K562 (cell line): ENCODE measurements around the gene LRP6. TPM values are rescaled to one million over a fixed set of nuclear protein-coding genes. Genes with fewer than 3 reads are reported as not detected.
A peak's percentile ranks its signal among the peaks of the same experiment; 100 is the strongest.

ENCODE experiments used
- ATAC-seq: fragments of 200-7000 bp; cut with Tn5 transposase; 3 replicates; pipeline ENCODE4 v1.9.1; 2020; ENCODE audit warnings: moderate library complexity
- BruUV-seq: library from RNA; stranded (reverse); fragments of 400-500 nt; replicated peaks from 2 replicates; lab custom pipeline; 2021; lab: Mats Ljungman, UMichigan
- CTCF ChIA-PET: fragments of 300-600 bp; formaldehyde crosslinking; extraction: SDS; loops from one replicate; lab custom pipeline; 2021; ENCODE audit warnings: low intra/inter-chr PET ratio; lab: Yijun Ruan, JAX
- POLR2A ChIA-PET: fragments of 300-600, 350-650 bp; sonication (Branson Sonifier 250); formaldehyde crosslinking; extraction: SDS; loops from one replicate; lab custom pipeline; 2021; ENCODE audit warnings: antibody characterized with exemption, inconsistent platforms; lab: Yijun Ruan, JAX
- DNase-seq, 4 experiments: peaks; one replicate each; pipeline versions ENCODE4 v3.0.0 to v3.0.0-alpha.2; 2011 to 2018; ENCODE audit warnings: low spot score in 3 of 4, mixed read lengths in 3 of 4; ENCODE audit errors: extremely low read depth in 1 of 4
- FAIRE-seq: peaks from 2 replicates; lab custom pipeline; 2011; peaks lifted over from hg19 to GRCh38; lab: Jason Lieb, UNC
- H2AFZ ChIP-seq: 2 replicates; pipeline ENCODE4 v1.6.0; 2011; ENCODE audit warnings: low read depth, low read length, control low read depth, inconsistent platforms
- H3K27ac ChIP-seq: fragments of 200-600 bp; 3 replicates; pipeline ENCODE4 v1.8.0; 2011; ENCODE audit warnings: low read depth, mild to moderate bottlenecking, control low read depth, inconsistent platforms, low read length, moderate library complexity, mixed read lengths; ENCODE audit errors: extremely low read depth
- H3K27me3 ChIP-seq, 2 experiments: fragments of 300-600 bp in 1 of 2; 2 replicates in 1 of 2; 3 replicates in 1 of 2; pipeline versions ENCODE4 v1.6.0 to v1.8.0; 2011; ENCODE audit warnings: inconsistent platforms in 2 of 2, low read length in 2 of 2, mild to moderate bottlenecking in 1 of 2, mixed read lengths in 1 of 2, moderate library complexity in 1 of 2; ENCODE audit not compliant: control insufficient read depth in 2 of 2, insufficient read depth in 2 of 2
- H3K36me3 ChIP-seq: fragments of 300-600 bp; 3 replicates; pipeline ENCODE4 v1.8.0; 2011; ENCODE audit warnings: mild to moderate bottlenecking, low read length, inconsistent platforms; ENCODE audit not compliant: control insufficient read depth, insufficient read depth
- H3K4me1 ChIP-seq, 2 experiments: fragments of 200-600 bp in 1 of 2; replicated peaks in 1 of 2; 2 replicates in 1 of 2; 3 replicates in 1 of 2; pipeline versions ENCODE4 v1.5.1 to v1.8.0; 2011; ENCODE audit warnings: inconsistent platforms in 2 of 2, low read length in 2 of 2, mild to moderate bottlenecking in 1 of 2, mixed read lengths in 1 of 2, moderate library complexity in 1 of 2; ENCODE audit not compliant: control insufficient read depth in 2 of 2, insufficient read depth in 2 of 2
- H3K4me2 ChIP-seq: 2 replicates; pipeline ENCODE4 v1.6.1; 2011; ENCODE audit warnings: low read length, control low read depth, inconsistent platforms, mixed read lengths; ENCODE audit not compliant: insufficient read depth
- H3K4me3 ChIP-seq: fragments of 200-600 bp; sonication (generic), shearing (Covaris generic); 2 replicates; pipeline ENCODE4 v1.5.1; 2016; ENCODE audit warnings: control low read depth, inconsistent platforms
- H3K79me2 ChIP-seq: fragments of 200-600 bp; 3 replicates; pipeline ENCODE4 v1.8.0; 2011; ENCODE audit warnings: low read length, inconsistent platforms; ENCODE audit not compliant: control insufficient read depth, insufficient read depth
- H3K9ac ChIP-seq, 2 experiments: 2 replicates each; pipeline versions ENCODE4 v1.6.0 to v1.6.1; 2011; ENCODE audit warnings: low read depth in 2 of 2, low read length in 2 of 2, control low read depth in 1 of 2, inconsistent platforms in 1 of 2, mild to moderate bottlenecking in 1 of 2, mixed read lengths in 1 of 2; ENCODE audit not compliant: insufficient read depth in 1 of 2
- H3K9me1 ChIP-seq: one replicate; pipeline ENCODE4 v1.6.0; 2011; ENCODE audit warnings: inconsistent platforms, mild to moderate bottlenecking, low read length, moderate library complexity; ENCODE audit not compliant: control insufficient read depth, insufficient read depth
- H3K9me3 ChIP-seq: replicated peaks from 2 replicates; pipeline ENCODE4 v1.5.1; 2011; ENCODE audit warnings: low read depth, low read length, inconsistent platforms; ENCODE audit not compliant: control insufficient read depth, insufficient read depth
- H4K20me1 ChIP-seq: replicated peaks from 2 replicates; pipeline ENCODE4 v1.6.1; 2011; ENCODE audit warnings: low read length, inconsistent platforms, mixed read lengths; ENCODE audit not compliant: control insufficient read depth, insufficient read depth
- ESRRA ChIP-seq: fragments of 450-650 bp; IDR thresholded peaks from 2 replicates; pipeline ENCODE4 v1.6.1; 2014; ENCODE audit warnings: low read depth, mild to moderate bottlenecking, moderate library complexity, borderline replicate concordance
- ETV1 ChIP-seq: fragments of 450-650 bp; conservative IDR thresholded peaks from 2 replicates; pipeline ENCODE4 v1.6.1; 2016; ENCODE audit warnings: missing genetic modification characterization, control low read depth, low read depth, missing compliant biosample characterization
- GABPA ChIP-seq: fragments of 200-800 bp; sonication (Bioruptor generic); conservative IDR thresholded peaks from 2 replicates; pipeline ENCODE4 v1.6.1; 2016; ENCODE audit warnings: low read depth, missing genetic modification characterization, missing compliant biosample characterization
- KHSRP ChIP-seq: fragments of 450-650 bp; IDR thresholded peaks from 2 replicates; pipeline ENCODE4 v1.6.1; 2017
- POLR2G ChIP-seq: fragments of 200-400 bp; formaldehyde crosslinking; IDR thresholded peaks from 2 replicates; pipeline ENCODE4 v1.6.1; 2017; ENCODE audit warnings: low read depth, mild to moderate bottlenecking, antibody characterized with exemption, low read length, moderate library complexity
- RBM15 ChIP-seq: fragments of 200-400 bp; formaldehyde crosslinking; IDR thresholded peaks from 2 replicates; pipeline ENCODE4 v1.6.1; 2018; ENCODE audit warnings: mild to moderate bottlenecking, low read length, moderate library complexity; ENCODE audit not compliant: insufficient read depth
- RBM17 ChIP-seq: fragments of 200-400 bp; formaldehyde crosslinking; IDR thresholded peaks from 2 replicates; pipeline ENCODE4 v1.6.1; 2017; ENCODE audit warnings: low read depth, mild to moderate bottlenecking, low read length, borderline replicate concordance
- RBM34 ChIP-seq: fragments of 200-400 bp; formaldehyde crosslinking; IDR thresholded peaks from 2 replicates; pipeline ENCODE4 v1.6.1; 2018; ENCODE audit warnings: low read length, borderline replicate concordance; ENCODE audit not compliant: insufficient read depth
- TGIF2 ChIP-seq: sonication (generic); formaldehyde crosslinking; IDR thresholded peaks from 2 replicates; pipeline ENCODE4 v1.8.1; 2022; ENCODE audit warnings: mild to moderate bottlenecking, missing genetic modification reagents, moderate library complexity
- ZNF3 ChIP-seq: fragments of 250-450 bp; sonication (Bioruptor Pico); IDR thresholded peaks from 2 replicates; pipeline ENCODE4 v1.5.0; 2021; ENCODE audit warnings: mild to moderate bottlenecking, moderate library complexity
- ZSCAN29 ChIP-seq: fragments of 450-650 bp; IDR thresholded peaks from 2 replicates; pipeline ENCODE4 v1.6.1; 2017
- ZSCAN32 ChIP-seq: fragments of 450-650 bp; formaldehyde crosslinking; IDR thresholded peaks from 2 replicates; pipeline ENCODE4 v1.4.0; 2020; ENCODE audit warnings: mild to moderate bottlenecking, moderate library complexity
- WGBS: fragments of 100-300 bp; shearing (Covaris generic); methylation state at CpG from one replicate; pipeline ENCODE4 v1.1.6; 2016; ENCODE audit warnings: low coverage, mixed read lengths; ENCODE audit not compliant: insufficient coverage; ENCODE audit errors: missing lambda C conversion rate; 5-methylcytosine and 5-hydroxymethylcytosine counted together
- in situ Hi-C: fragments of 300-500 bp; cut with MboI; formaldehyde crosslinking; loops from 4 replicates; pipeline ENCODE4 v1.15.0; 2018; ENCODE audit warnings: inconsistent platforms, mixed read lengths
- intact Hi-C: fragments of 100-400 bp; cut with micrococcal nuclease; formaldehyde crosslinking; loops from 2 replicates; pipeline ENCODE4 v1.14.2; 2022
- polyA plus RNA-seq, 8 experiments: library from polyadenylated mRNA; depleted of rRNA in 4 of 8; stranded (reverse) in 5 of 8; unstranded in 3 of 8; fragments of >200 nt; fragmentation: Nextera tagmentation in 2 of 8; fragmentation: Illumina TruSeq in 1 of 8; extraction: Ambion mirVana in 2 of 8; extraction: Trizol in 1 of 8; gene quantifications; 2 replicates each; pipeline versions ENCODE4 v1.2.1 to v1.2.3, GENCODE V29; 2011 to 2014; ENCODE audit warnings: inconsistent platforms in 1 of 8, missing spikeins in 1 of 8
- total RNA-seq, 7 experiments: library from RNA; depleted of rRNA in 6 of 7; stranded (reverse); fragments of >200 nt in 6 of 7; fragmentation: Illumina TruSeq in 2 of 7; extraction: Trizol in 2 of 7; gene quantifications; 2 replicates each; pipeline versions ENCODE4 v1.2.1 to v1.2.3, GENCODE V29; 2011 to 2021; ENCODE audit warnings: low replicate concordance in 1 of 7
- TF ChIP-seq, protein P1 (sequence below): sonication (generic); formaldehyde crosslinking; IDR thresholded peaks from 2 replicates; pipeline ENCODE4 v1.8.0; 2022; ENCODE audit warnings: mild to moderate bottlenecking, low read depth, missing genetic modification reagents
- TF ChIP-seq, protein P2 (sequence below), 2 experiments: IDR thresholded peaks in 1 of 2; conservative IDR thresholded peaks in 1 of 2; 2 replicates each; pipeline ENCODE4 v1.6.1; 2016; ENCODE audit warnings: low read depth in 2 of 2, mild to moderate bottlenecking in 1 of 2, missing compliant biosample characterization in 1 of 2, missing genetic modification characterization in 1 of 2, moderate library complexity in 1 of 2

LRP6 gene
- total and polyA plus RNA-seq, 9 of the 15 experiments (the other 6 are each of a cell fraction or from before 2014, with no cell fraction given): 3.0 to 17.0 (median 10.8) TPM

DNA sequence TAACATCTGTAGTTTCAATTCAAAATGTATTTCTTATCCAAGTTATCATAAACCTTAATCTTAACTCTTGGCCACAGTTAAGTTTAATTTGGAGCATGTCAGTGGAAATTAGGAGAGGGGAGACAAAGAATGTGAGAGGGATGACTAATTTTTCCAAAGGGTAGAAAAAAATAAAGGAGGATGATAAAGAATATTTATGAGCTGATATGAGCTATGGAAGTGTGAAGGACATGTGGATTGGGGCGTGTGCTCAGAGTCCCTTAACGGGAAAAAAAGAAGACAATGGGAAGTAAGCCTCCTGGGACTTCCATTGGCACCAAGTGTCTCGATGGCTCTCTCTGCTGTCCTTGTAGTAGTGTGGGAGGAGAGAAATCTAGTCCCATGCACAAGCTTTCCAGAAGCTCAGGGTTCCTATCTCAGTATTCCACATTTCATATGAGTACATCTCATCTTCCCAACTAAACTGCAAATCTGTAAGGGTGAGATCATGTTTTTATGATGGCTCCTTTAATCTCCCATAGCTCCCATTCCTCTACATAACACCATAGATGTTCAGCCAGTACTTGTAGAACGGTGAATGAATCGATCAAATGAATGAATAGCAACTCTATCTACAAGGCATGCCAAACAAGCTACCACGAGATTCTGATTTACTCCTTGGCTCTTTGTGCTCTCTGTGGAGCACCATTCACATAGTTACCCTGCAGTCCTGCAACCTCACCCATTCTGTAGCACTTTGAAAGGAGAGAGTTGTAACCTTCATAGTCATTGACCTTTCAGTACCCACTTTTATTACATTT is 168.8 kb downstream of the LRP6 start (continued):
- TF ChIP-seq RBM15 (no peak), RBM34 (no peak), KHSRP (no peak), RBM17 (no peak), TGIF2 (no peak), ZSCAN29 (no peak), ZNF3 (no peak)
- TF ChIP-seq, protein P1, sequence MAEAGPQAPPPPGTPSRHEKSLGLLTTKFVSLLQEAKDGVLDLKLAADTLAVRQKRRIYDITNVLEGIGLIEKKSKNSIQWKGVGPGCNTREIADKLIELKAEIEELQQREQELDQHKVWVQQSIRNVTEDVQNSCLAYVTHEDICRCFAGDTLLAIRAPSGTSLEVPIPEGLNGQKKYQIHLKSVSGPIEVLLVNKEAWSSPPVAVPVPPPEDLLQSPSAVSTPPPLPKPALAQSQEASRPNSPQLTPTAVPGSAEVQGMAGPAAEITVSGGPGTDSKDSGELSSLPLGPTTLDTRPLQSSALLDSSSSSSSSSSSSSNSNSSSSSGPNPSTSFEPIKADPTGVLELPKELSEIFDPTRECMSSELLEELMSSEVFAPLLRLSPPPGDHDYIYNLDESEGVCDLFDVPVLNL (CRISPR knock-in tag): no peak
- TF ChIP-seq, all 486 proteins: peak for 0

DNA sequence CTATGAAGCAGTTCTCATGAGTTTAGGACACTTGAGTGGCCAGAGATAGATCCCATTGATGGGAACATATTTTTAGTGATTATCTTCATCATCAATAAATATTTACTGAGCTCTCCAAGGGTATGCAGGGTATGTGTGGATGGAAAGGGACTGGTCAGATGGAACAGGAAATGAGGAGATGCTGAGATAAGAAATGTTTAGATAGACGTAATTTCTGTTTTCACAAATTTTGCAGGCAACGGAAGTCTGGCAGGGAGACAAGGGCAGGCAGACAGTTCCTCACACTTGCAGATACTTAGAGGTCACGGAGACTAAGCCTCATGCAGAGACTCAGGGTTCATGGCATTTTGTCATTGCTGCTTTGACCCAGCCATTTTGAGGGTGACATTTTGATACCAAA is 171.8 kb downstream of the LRP6 start:
- Histone ChIP-seq H3K27me3 (no peaks in the 10 kb centered on the region), H3K79me2 (no peaks in the 10 kb centered on the region), H3K4me2 (no peak overlapping the region), H3K36me3 (no peaks in the 10 kb centered on the region), H3K4me3 (no peak overlapping the region), H3K27ac (no peak overlapping the region), H3K9me3 (no peaks in the 10 kb centered on the region), H4K20me1 (no peaks in the 10 kb centered on the region), H3K9ac (no peak overlapping the region), H3K4me1 (peaks cover 4 to 5% of the 10 kb centered on the region in 2 experiments; a peak in 3 of 5 replicates), H3K9me1 (no peaks in the 10 kb centered on the region), H2AFZ (no peak overlapping the region)
- CTCF ChIA-PET: no interaction called here
- DNase-seq (no peak), FAIRE-seq (no peak), ATAC-seq (no peak)
- POLR2A ChIA-PET: interaction anchor here (0.7 to 1.2 kb wide), 2 partner anchors 10 to 13 kb away, joined by 3 to 4 read pairs; no protein-coding TSS in a partner anchor
- in situ Hi-C loops: no loop called here
- 22% methylated on average over 3 of the region's 3 CpGs for WGBS
- intact Hi-C loops: no loop called here
- TF ChIP-seq POLR2G: no peak
- no peak for TF ChIP-seq ETV1
- TF ChIP-seq, protein P2, sequence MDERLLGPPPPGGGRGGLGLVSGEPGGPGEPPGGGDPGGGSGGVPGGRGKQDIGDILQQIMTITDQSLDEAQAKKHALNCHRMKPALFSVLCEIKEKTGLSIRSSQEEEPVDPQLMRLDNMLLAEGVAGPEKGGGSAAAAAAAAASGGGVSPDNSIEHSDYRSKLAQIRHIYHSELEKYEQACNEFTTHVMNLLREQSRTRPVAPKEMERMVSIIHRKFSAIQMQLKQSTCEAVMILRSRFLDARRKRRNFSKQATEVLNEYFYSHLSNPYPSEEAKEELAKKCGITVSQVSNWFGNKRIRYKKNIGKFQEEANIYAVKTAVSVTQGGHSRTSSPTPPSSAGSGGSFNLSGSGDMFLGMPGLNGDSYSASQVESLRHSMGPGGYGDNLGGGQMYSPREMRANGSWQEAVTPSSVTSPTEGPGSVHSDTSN (CRISPR knock-in tag; IDR thresholded peaks at IDR 0.05; ENCODE audit: low read depth): no peak
- TF ChIP-seq, protein P2 (tag; conservative IDR thresholded peaks at IDR 0.05; ENCODE audit: low read depth): no peak
- TF ChIP-seq GABPA (tag): peak; percentile 42; the same call in 1 of the 2 replicates
- TF ChIP-seq ZSCAN32 (CRISPR knock-in tag): no peak
- peak; percentile 39; the same call in 1 of the 2 replicates for TF ChIP-seq ESRRA
- no TSS peak for BruUV-seq
